ENCODE data around the gene SHMT1. TPM values are rescaled to one million over a fixed set of nuclear protein-coding genes. Genes with fewer than 3 reads are reported as not detected.
"Not testable (repeated sequence)": the region's sequence is repeated elsewhere in the genome, so short reads cannot be mapped to it uniquely, and the experiment has no call there.

The SHMT1 gene
- total and polyA plus RNA-seq, 10 donors: 9.1 to 68.7 (median 39.7) TPM

DNA sequence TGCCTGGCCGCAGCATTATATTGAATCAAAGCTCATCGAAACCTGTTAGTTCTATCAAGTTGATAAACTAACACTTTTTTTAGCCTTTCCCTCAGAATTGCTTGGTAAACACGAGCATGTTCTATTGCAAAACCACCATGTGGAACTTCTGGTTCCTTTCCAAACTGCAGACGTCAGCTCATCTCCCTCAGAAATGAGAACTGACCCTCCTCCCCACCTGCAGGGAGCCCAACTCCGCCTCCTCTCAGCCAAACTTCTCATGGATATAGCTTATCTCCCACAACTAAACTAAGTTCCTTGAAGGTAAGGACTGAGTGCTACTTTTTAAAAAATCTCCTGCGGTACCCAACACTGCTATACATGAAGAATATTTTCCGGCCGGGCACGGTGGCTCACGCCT is 6.7 kb downstream of the SHMT1 start:
- H3K27me3 ChIP-seq (replicated peaks in 1 of 7): no peaks in the 10 kb centered on the region
- H3K4me1 ChIP-seq: peaks cover 0 to 25% (median 2%) of the 10 kb centered on the region in 6 donors
- H3K9me3 ChIP-seq: no peaks in the 10 kb centered on the region
- H3K36me3 ChIP-seq: peaks cover 0 to 73% (median 24%) of the 10 kb centered on the region in 6 donors
- H3K27ac ChIP-seq: peak overlapping the region in 4 of 8 donors; percentile 38 to 73 (median 68)
- H3K4me3 ChIP-seq: peak overlapping the region in 1 of 8 donors; percentile 11
- DNase-seq: no peak
- intact Hi-C loops (cut with DNase I; ENCODE audit: low total_unique reads): no loop called here
- TF ChIP-seq, protein P1, sequence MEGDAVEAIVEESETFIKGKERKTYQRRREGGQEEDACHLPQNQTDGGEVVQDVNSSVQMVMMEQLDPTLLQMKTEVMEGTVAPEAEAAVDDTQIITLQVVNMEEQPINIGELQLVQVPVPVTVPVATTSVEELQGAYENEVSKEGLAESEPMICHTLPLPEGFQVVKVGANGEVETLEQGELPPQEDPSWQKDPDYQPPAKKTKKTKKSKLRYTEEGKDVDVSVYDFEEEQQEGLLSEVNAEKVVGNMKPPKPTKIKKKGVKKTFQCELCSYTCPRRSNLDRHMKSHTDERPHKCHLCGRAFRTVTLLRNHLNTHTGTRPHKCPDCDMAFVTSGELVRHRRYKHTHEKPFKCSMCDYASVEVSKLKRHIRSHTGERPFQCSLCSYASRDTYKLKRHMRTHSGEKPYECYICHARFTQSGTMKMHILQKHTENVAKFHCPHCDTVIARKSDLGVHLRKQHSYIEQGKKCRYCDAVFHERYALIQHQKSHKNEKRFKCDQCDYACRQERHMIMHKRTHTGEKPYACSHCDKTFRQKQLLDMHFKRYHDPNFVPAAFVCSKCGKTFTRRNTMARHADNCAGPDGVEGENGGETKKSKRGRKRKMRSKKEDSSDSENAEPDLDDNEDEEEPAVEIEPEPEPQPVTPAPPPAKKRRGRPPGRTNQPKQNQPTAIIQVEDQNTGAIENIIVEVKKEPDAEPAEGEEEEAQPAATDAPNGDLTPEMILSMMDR (IDR thresholded peaks at IDR 0.05 in 8 of 11, conservative IDR thresholded peaks at IDR 0.05 in 3 of 11): no peak
- peak in 1 of 3 donors; percentile 54 for TF ChIP-seq POLR2AphosphoS5 (IDR thresholded peaks at IDR 0.05)
- 79 to 89% (median 88%) methylated on average over 10 of the region's 10 CpGs for WGBS, 5 donors

DNA sequence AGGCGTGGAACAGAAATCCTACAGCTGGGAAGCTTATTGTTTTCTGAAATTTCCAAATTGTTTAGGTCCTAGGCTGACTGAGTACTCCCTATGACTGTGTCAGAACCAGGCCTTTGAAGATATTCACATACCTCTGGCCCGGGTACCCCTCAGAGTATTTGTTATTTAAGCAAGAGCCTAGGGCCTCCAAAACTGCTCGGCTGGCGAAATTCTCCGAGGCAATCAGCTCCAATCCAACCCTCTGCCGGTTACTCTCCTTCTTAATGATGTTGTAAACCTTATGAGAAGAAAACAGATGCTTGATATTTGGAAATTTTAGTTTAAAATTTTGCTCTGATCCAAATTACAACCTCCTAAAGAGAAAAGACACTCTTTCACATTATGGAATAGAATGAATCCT is 9.8 kb downstream of the SHMT1 start:
- no peak overlapping the region for H3K27ac ChIP-seq
- intact Hi-C loops (cut with DNase I; ENCODE audit: low total_unique reads): no loop called here
- TF ChIP-seq POLR2AphosphoS5 (IDR thresholded peaks at IDR 0.05) (no peak), POLR2A (IDR thresholded peaks at IDR 0.05) (no peak)
- TF ChIP-seq, protein P1 (IDR thresholded peaks at IDR 0.05 in 8 of 11, conservative IDR thresholded peaks at IDR 0.05 in 3 of 11): no peak
- H3K9me3 ChIP-seq: no peaks in the 10 kb centered on the region
- 94 to 98% (median 98%) methylated on average over 6 of the region's 6 CpGs for WGBS, 5 donors
- H3K4me3 ChIP-seq: no peak overlapping the region
- H3K27me3 ChIP-seq (replicated peaks in 1 of 7): no peaks in the 10 kb centered on the region
- DNase-seq: no peak
- H3K36me3 ChIP-seq: peaks cover 0 to 82% (median 40%) of the 10 kb centered on the region in 6 donors
- peaks cover 0 to 20% (median 0%) of the 10 kb centered on the region in 6 donors for H3K4me1 ChIP-seq

DNA sequence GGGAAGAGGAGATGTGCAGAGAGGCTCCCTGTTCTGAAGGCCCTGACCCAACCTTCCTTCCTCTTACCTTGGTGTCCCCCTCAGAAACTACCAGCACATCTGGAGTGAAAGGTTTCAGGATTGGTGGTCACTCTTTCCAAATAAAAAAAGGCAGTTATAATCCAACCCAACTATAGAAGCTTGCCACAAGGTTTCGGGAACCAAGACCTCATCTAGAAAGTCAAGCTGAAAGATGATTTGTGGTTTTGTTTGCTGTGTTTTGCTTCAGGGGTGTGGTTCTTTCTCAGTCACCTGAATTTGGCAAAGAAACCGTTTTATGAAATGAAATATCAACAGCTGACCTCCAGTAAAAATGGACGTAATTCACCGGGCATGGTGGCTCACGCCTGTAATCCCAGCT is 19.3 kb downstream of the SHMT1 start:
- Histone ChIP-seq H3K27ac (no peak overlapping the region), H3K4me3 (no peak overlapping the region), H3K4me1 (no peaks in the 10 kb centered on the region), H3K27me3 (replicated peaks in 1 of 7) (no peaks in the 10 kb centered on the region), H3K36me3 (peaks cover 2 to 98% (median 53%) of the 10 kb centered on the region in 6 donors), H3K9me3 (no peaks in the 10 kb centered on the region)
- WGBS, 5 donors: 71 to 93% (median 87%) methylated on average over 5 of the region's 5 CpGs
- intact Hi-C loops (cut with DNase I; ENCODE audit: low total_unique reads): no loop called here
- TF ChIP-seq, protein P1 (IDR thresholded peaks at IDR 0.05 in 8 of 11, conservative IDR thresholded peaks at IDR 0.05 in 3 of 11): no peak
- no peak for TF ChIP-seq POLR2A (IDR thresholded peaks at IDR 0.05)
- TF ChIP-seq POLR2AphosphoS5 (IDR thresholded peaks at IDR 0.05): no peak
- no peak for DNase-seq

DNA sequence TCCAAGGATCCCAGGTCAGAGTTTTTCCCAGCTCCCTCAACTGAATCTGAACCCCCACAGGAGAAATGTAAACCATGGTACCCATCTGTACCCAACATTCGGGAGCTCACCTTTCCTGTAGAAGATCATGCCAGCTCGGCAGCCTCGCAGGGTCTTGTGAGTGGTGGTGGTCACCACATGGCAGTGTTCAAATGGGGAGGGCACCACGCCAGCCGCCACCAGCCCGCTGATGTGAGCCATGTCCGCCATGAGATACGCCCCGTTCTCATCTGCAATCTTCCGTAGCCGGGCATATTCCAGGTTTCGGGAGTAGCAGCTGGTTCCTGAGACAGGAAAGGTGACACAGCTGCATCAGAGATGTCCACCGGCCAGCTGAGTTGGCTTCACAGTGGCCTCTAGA is 23.4 kb downstream of the SHMT1 start:
- intact Hi-C loops (cut with DNase I; ENCODE audit: low total_unique reads): no loop called here
- no peak for DNase-seq
- WGBS, 5 donors: 94 to 98% (median 97%) methylated on average over 10 to 13 of the region's 13 CpGs
- Histone ChIP-seq H3K4me1 (no peaks in the 10 kb centered on the region), H3K36me3 (peaks cover 2 to 98% (median 41%) of the 10 kb centered on the region in 6 donors), H3K4me3 (no peak overlapping the region), H3K27me3 (replicated peaks in 1 of 7) (no peaks in the 10 kb centered on the region), H3K9me3 (no peaks in the 10 kb centered on the region), H3K27ac (no peak overlapping the region)
- TF ChIP-seq POLR2AphosphoS5 (IDR thresholded peaks at IDR 0.05): no peak
- no peak for TF ChIP-seq POLR2A (IDR thresholded peaks at IDR 0.05)
- TF ChIP-seq, protein P1 (IDR thresholded peaks at IDR 0.05 in 8 of 11, conservative IDR thresholded peaks at IDR 0.05 in 3 of 11): no peak

DNA sequence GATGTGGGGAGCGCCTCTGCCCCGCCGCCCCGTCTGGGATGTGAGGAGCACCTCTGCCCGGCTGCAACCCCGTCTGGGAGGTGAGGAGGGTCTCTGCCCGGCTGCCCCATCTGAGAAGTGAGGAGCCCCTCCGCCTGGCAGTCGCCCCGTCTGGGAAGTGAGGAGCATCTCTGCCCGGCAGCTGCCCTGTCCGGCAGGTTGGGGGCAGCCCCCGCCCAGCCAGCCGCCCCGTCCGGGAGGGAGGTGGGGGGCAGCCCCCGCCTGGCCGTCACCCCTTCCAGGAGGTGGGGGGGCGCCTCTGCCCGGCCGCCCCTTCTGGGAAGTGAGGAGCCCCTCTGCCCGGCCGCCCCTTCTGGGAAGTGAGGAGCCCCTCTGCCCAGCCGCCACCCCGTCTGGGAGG is 25.2 kb downstream of the SHMT1 start:
- DNase-seq; H3K4me3 ChIP-seq; H3K4me1 ChIP-seq; H3K9me3 ChIP-seq; H3K27ac ChIP-seq; H3K27me3 ChIP-seq (replicated peaks in 1 of 7); intact Hi-C loops (cut with DNase I; ENCODE audit: low total_unique reads): not testable (repeated sequence)
- H3K36me3 ChIP-seq: peaks cover 2 to 99% (median 42%) of the 10 kb centered on the region in 6 donors
- 95 to 98% (median 98%) methylated on average over 13 to 25 of the region's 25 CpGs for WGBS, 5 donors

Measured in spleen (tissue), 11 donors.